Measurements from ENCODE around the gene NIBAN1. TPM values are rescaled to one million over a fixed set of nuclear protein-coding genes. Genes with fewer than 3 reads are reported as not detected.

NIBAN1 gene
- polyA plus RNA-seq, 3 donors, result 10.2 to 24.6 (median 12.4) TPM

GRCh38 chr1:184930645-184931044 is 43.7 kb downstream of the NIBAN1 start:
- Mint-ChIP-seq H3K36me3 (peaks cover 10 to 31% of the 10 kb centered on the region in 2 donors), H3K27ac (no peak overlapping the region), H3K4me1 (peaks cover 18% of the 10 kb centered on the region), H3K9me3 (peaks cover 0 to 11% (median 3%) of the 10 kb centered on the region in 7 donors), H3K4me3 (no peak overlapping the region), H3K27me3 (ENCODE audit: low read depth in 3 of 3) (peaks cover 0 to 2% (median 0%) of the 10 kb centered on the region in 3 donors)
- WGBS (ENCODE audit: insufficient coverage), result no CpG with 5 or more reads among the region's 3 CpGs
- Histone ChIP-seq H3K36me3 (replicated peaks in 1 of 2; ENCODE audit: control insufficient read depth in 1 of 2, insufficient read depth in 2 of 2, low read length in 2 of 2) (no peaks in the 10 kb centered on the region), H4K20me1 (ENCODE audit: insufficient read depth, low read length) (peaks cover 17% of the 10 kb centered on the region), H3K9me3 (replicated peaks in 1 of 2; ENCODE audit: control insufficient read depth in 1 of 2, insufficient read depth in 1 of 2, low read length in 2 of 2) (peaks cover 0 to 7% of the 10 kb centered on the region in 2 donors), H3K4me1 (ENCODE audit: control insufficient read depth in 1 of 2, insufficient read depth in 2 of 2, low read length in 2 of 2) (peaks cover 12 to 13% of the 10 kb centered on the region in 2 donors), H3K27ac (ENCODE audit: low read depth in 1 of 2, low read length in 2 of 2) (no peak overlapping the region), H3K9ac (ENCODE audit: insufficient read depth, low read length, poor library complexity, severe bottlenecking) (no peak overlapping the region), H2AFZ (ENCODE audit: insufficient read depth, low read depth, low read length, poor library complexity, severe bottlenecking) (no peak overlapping the region), H3K4me2 (replicated peaks; ENCODE audit: extremely low read depth, low read length, poor library complexity, severe bottlenecking) (peak overlapping the region; percentile 19), H3K27me3 (ENCODE audit: control insufficient read depth in 2 of 2, insufficient read depth in 2 of 2, low read length in 2 of 2) (no peaks in the 10 kb centered on the region), H3K79me2 (ENCODE audit: insufficient read depth, low read length) (peaks cover 57% of the 10 kb centered on the region), H3K4me3 (replicated peaks in 1 of 3; ENCODE audit: low read depth in 2 of 3, low read length in 3 of 3) (no peak overlapping the region)
- intact Hi-C loops (cut with micrococcal nuclease), result no loop called here
- DNase-seq, result no peak
- no peak for TF ChIP-seq CTCF (IDR thresholded peaks at IDR 0.05)

GRCh38 chr1:184930232-184930631 is 44.1 kb downstream of the NIBAN1 start:
- H3K9me3 Mint-ChIP-seq, result peaks cover 0 to 11% (median 3%) of the 10 kb centered on the region in 7 donors
- Histone ChIP-seq H3K36me3 (replicated peaks in 1 of 2; ENCODE audit: control insufficient read depth in 1 of 2, insufficient read depth in 2 of 2, low read length in 2 of 2) (no peaks in the 10 kb centered on the region), H3K9ac (ENCODE audit: insufficient read depth, low read length, poor library complexity, severe bottlenecking) (peak overlapping the region; percentile 19), H4K20me1 (ENCODE audit: insufficient read depth, low read length) (peaks cover 17% of the 10 kb centered on the region), H3K27ac (ENCODE audit: low read depth in 1 of 2, low read length in 2 of 2) (no peak overlapping the region), H3K4me2 (replicated peaks; ENCODE audit: extremely low read depth, low read length, poor library complexity, severe bottlenecking) (peak overlapping the region; percentile 19), H3K4me3 (replicated peaks in 1 of 3; ENCODE audit: low read depth in 2 of 3, low read length in 3 of 3) (peak overlapping the region in 1 of 3 experiments; percentile 7), H3K79me2 (ENCODE audit: insufficient read depth, low read length) (peaks cover 54% of the 10 kb centered on the region), H3K27me3 (ENCODE audit: control insufficient read depth in 2 of 2, insufficient read depth in 2 of 2, low read length in 2 of 2) (no peaks in the 10 kb centered on the region), H3K4me1 (ENCODE audit: control insufficient read depth in 1 of 2, insufficient read depth in 2 of 2, low read length in 2 of 2) (peaks cover 12 to 13% of the 10 kb centered on the region in 2 donors), H2AFZ (ENCODE audit: insufficient read depth, low read depth, low read length, poor library complexity, severe bottlenecking) (peak overlapping the region; percentile 8), H3K9me3 (replicated peaks in 1 of 2; ENCODE audit: control insufficient read depth in 1 of 2, insufficient read depth in 1 of 2, low read length in 2 of 2) (peaks cover 0 to 7% of the 10 kb centered on the region in 2 donors)
- no peak for TF ChIP-seq CTCF (IDR thresholded peaks at IDR 0.05)
- no CpG with 5 or more reads among the region's 4 CpGs for WGBS (ENCODE audit: insufficient coverage)
- peaks cover 10 to 30% of the 10 kb centered on the region in 2 donors for H3K36me3 Mint-ChIP-seq
- intact Hi-C loops (cut with micrococcal nuclease), result no loop called here
- H3K4me3 Mint-ChIP-seq, result peak overlapping the region in 1 of 2 donors; percentile 75
- H3K27ac Mint-ChIP-seq, result peak overlapping the region in 1 of 7 donors; percentile 26
- DNase-seq, result no peak
- H3K27me3 Mint-ChIP-seq (ENCODE audit: low read depth in 3 of 3), result peaks cover 0 to 2% (median 0%) of the 10 kb centered on the region in 3 donors
- peaks cover 18% of the 10 kb centered on the region for H3K4me1 Mint-ChIP-seq

All from CD14-positive monocyte (primary cell).